Peyer's patch (tissue), 4 donors: ENCODE results near the gene ZSCAN32. TPM values are rescaled to one million over a fixed set of nuclear protein-coding genes. Genes with fewer than 3 reads are reported as not detected.

Experiments
- DNase-seq, 3 donors: peaks; one replicate each; pipeline ENCODE4 v3.0.0-alpha.2; 2017 to 2019
- H3K27ac ChIP-seq, 4 donors: fragments of 200-600 bp; sonication (generic); one replicate each; pipeline ENCODE4 v1.5.1; 2016 to 2019
- H3K27me3 ChIP-seq, 2 donors: fragments of 200-600 bp; sonication (generic); one replicate each; pipeline ENCODE4 v1.5.1; 2019
- H3K36me3 ChIP-seq, 3 donors: fragments of 200-600 bp; sonication (generic); one replicate each; pipeline ENCODE4 v1.5.1; 2016 to 2019
- H3K4me1 ChIP-seq, 4 donors: fragments of 200-600 bp; sonication (generic); one replicate each; pipeline ENCODE4 v1.5.1; 2016 to 2019
- H3K4me3 ChIP-seq, 4 donors: fragments of 200-600 bp; sonication (generic); 1 replicate in 3 of 4; 2 replicates in 1 of 4; pipeline ENCODE4 v1.5.1; 2016 to 2019; ENCODE audit warnings: mild to moderate bottlenecking in 1 of 4
- H3K9me3 ChIP-seq, 4 donors: fragments of 200-600 bp; sonication (generic); one replicate each; pipeline ENCODE4 v1.5.1; 2016 to 2019; ENCODE audit warnings: mild to moderate bottlenecking in 1 of 4
- POLR2A ChIP-seq, 2 donors: fragments of 450-650 bp; IDR thresholded peaks; one replicate each; pipeline ENCODE4 v1.5.1; 2017; ENCODE audit warnings: antibody characterized with exemption in 2 of 2, mild to moderate bottlenecking in 2 of 2, moderate library complexity in 2 of 2
- total RNA-seq, 4 donors: library from RNA; depleted of rRNA; stranded (reverse); fragments of >200 nt; gene quantifications; one replicate each; pipeline ENCODE4 v1.1.0, GENCODE V29; 2016
- TF ChIP-seq, protein P1 (sequence below), 6 experiments: fragments of 450-650 bp in 4 of 6; fragments of 200-600 bp in 2 of 6; sonication (generic) in 1 of 6; IDR thresholded peaks; one replicate each; pipeline ENCODE4 v1.5.1; 2017 to 2019; ENCODE audit warnings: antibody characterized with exemption in 6 of 6, mild to moderate bottlenecking in 3 of 6, moderate library complexity in 1 of 6

ZSCAN32 gene
- total RNA-seq, 4 donors from 2014 or later = 12.4 to 23.1 (median 15.3) TPM

DNA sequence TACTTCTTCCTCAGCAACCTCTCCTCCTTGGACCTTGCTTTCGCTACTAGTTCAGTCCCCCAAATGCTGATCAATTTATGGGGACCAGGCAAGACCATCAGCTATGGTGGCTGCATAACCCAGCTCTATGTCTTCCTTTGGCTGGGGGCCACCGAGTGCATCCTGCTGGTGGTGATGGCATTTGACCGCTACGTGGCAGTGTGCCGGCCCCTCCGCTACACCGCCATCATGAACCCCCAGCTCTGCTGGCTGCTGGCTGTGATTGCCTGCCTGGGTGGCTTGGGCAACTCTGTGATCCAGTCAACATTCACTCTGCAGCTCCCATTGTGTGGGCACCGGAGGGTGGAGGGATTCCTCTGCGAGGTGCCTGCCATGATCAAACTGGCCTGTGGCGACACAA, 44.7 kb downstream of the ZSCAN32 start:
- H3K27me3 ChIP-seq = no peaks in the 10 kb centered on the region
- no peaks in the 10 kb centered on the region for H3K36me3 ChIP-seq
- no peaks in the 10 kb centered on the region for H3K9me3 ChIP-seq
- TF ChIP-seq, protein P1, sequence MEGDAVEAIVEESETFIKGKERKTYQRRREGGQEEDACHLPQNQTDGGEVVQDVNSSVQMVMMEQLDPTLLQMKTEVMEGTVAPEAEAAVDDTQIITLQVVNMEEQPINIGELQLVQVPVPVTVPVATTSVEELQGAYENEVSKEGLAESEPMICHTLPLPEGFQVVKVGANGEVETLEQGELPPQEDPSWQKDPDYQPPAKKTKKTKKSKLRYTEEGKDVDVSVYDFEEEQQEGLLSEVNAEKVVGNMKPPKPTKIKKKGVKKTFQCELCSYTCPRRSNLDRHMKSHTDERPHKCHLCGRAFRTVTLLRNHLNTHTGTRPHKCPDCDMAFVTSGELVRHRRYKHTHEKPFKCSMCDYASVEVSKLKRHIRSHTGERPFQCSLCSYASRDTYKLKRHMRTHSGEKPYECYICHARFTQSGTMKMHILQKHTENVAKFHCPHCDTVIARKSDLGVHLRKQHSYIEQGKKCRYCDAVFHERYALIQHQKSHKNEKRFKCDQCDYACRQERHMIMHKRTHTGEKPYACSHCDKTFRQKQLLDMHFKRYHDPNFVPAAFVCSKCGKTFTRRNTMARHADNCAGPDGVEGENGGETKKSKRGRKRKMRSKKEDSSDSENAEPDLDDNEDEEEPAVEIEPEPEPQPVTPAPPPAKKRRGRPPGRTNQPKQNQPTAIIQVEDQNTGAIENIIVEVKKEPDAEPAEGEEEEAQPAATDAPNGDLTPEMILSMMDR (IDR thresholded peaks at IDR 0.05) = no peak
- no peak for TF ChIP-seq POLR2A (IDR thresholded peaks at IDR 0.05)
- no peak overlapping the region for H3K4me3 ChIP-seq
- H3K27ac ChIP-seq = no peak overlapping the region
- no peak for DNase-seq
- H3K4me1 ChIP-seq = no peaks in the 10 kb centered on the region

DNA sequence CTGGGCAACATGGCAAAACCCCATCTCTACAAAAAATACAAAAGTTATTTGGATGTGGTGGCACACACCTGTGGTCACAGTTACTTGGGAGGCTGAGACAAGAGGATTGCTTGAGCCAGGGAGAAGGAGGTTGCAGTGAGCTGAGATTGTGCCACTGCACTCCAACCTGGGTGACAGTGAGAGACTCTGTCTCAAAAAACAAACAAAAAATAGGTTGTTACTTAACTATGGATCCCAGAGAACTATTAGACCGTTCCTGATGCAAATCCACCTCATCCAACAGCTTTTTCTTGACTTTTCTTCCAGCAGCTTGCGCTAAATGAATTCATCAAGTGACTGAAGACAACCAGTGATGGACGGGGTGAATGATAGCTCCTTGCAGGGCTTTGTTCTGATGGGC, 45.2 kb downstream of the ZSCAN32 start, which contains the start of gene OR2C1:
OR2C1 (plus strand) TSS at position 301 of the 400 bp plus-strand sequence; CDS start at position 353, 52 bp downstream.
- DNase-seq = no peak
- no peaks in the 10 kb centered on the region for H3K27me3 ChIP-seq
- no peaks in the 10 kb centered on the region for H3K36me3 ChIP-seq
- H3K4me3 ChIP-seq = no peak within 1 kb of the TSS
- H3K9me3 ChIP-seq = no peaks in the 10 kb centered on the region
- TF ChIP-seq POLR2A (IDR thresholded peaks at IDR 0.05) = no peak
- TF ChIP-seq, protein P1 (IDR thresholded peaks at IDR 0.05) = no peak
- no peak within 1 kb of the TSS for H3K27ac ChIP-seq
- no peaks in the 10 kb centered on the region for H3K4me1 ChIP-seq

DNA sequence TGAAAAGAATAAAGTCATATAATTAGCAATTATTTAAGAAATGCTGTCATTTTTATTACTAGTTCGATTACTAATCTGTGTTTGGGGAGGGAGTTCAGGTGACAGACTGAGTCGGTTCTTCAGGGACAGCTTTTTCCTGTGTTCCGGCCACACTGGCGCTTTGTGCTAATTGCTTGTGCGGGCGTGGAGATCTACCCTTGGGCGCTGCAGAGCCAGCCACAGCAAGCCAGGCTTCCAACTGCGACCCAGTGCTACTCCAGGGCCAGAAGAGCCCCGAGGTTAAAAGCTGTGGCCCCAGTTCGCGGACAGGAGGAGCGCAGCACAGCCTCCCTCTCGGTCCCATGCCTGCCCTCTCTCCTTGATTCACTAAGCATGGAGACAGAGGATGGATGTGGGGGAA, 51.6 kb downstream of the ZSCAN32 start:
- TF ChIP-seq POLR2A (IDR thresholded peaks at IDR 0.05) = no peak
- TF ChIP-seq, protein P1 (IDR thresholded peaks at IDR 0.05) = no peak
- DNase-seq = no peak
- Histone ChIP-seq H3K4me1 (no peaks in the 10 kb centered on the region), H3K36me3 (no peaks in the 10 kb centered on the region), H3K4me3 (no peak overlapping the region), H3K9me3 (no peaks in the 10 kb centered on the region), H3K27me3 (no peaks in the 10 kb centered on the region), H3K27ac (no peak overlapping the region)

DNA sequence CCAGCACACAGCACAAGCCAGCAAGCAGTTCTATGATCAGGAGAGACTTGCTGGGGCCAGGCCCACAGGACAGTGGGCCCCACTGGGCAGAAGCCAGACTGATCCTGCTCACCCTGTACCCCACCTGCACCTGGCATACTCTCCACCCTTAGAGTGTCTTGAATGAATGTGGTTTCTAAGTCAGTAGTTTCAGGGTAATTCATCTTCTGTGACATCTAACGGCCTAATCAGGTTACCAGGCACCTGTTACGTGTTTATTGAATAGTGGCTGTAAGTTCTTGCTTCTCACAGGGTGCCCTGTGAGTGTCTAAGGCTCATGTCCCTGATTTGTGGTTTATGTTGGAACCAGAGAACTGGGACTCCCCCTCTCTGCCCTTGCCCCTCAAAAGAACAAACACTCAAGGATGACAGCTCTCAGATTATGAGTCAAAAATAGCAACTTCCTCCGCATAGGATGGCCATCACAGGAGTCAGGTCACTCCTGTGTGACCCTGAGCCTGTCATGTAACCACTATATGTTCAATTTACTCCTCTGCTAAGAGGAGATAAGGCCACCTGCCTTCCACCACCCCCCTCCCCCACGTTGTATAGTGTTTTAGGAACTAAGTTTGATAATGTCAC, 52.1 kb downstream of the ZSCAN32 start:
- Histone ChIP-seq H3K4me1 (no peaks in the 10 kb centered on the region), H3K4me3 (no peak overlapping the region), H3K9me3 (no peaks in the 10 kb centered on the region), H3K27ac (no peak overlapping the region), H3K27me3 (no peaks in the 10 kb centered on the region), H3K36me3 (no peaks in the 10 kb centered on the region)
- no peak for DNase-seq
- TF ChIP-seq, protein P1 (IDR thresholded peaks at IDR 0.05) = no peak
- TF ChIP-seq POLR2A (IDR thresholded peaks at IDR 0.05) = no peak

DNA sequence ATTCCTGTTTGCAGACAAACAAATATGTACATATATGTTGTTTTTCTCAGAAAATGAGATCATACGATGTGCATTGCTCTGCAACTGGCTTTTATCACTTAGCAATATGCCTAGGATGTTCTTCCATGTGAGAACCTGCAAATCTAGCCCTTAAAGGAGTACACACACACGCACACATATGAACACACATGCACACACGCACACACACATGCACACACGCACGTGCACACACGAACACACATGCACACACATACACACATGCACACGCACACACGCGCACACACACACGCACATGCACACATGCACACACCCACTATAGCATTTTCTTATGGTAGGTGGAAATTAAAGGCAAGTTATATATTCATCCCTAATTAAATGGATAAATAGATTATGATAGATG, 53.2 kb downstream of the ZSCAN32 start:
- TF ChIP-seq, protein P1 (IDR thresholded peaks at IDR 0.05) = no peak
- TF ChIP-seq POLR2A (IDR thresholded peaks at IDR 0.05) = no peak

More for the DNA sequence above, 53.2 kb downstream of the ZSCAN32 start:
- no peak overlapping the region for H3K4me3 ChIP-seq
- no peaks in the 10 kb centered on the region for H3K27me3 ChIP-seq
- no peak for DNase-seq
- no peaks in the 10 kb centered on the region for H3K36me3 ChIP-seq
- no peaks in the 10 kb centered on the region for H3K4me1 ChIP-seq
- no peak overlapping the region for H3K27ac ChIP-seq
- H3K9me3 ChIP-seq = no peaks in the 10 kb centered on the region
